Vein endothelial cell (primary cell): ENCODE data around the gene ASXL1. TPM values are rescaled to one million over a fixed set of nuclear protein-coding genes. Genes with fewer than 3 reads are reported as not detected.

Source experiments
- total RNA-seq: library from RNA; depleted of rRNA; stranded (reverse); fragments of >200 nt; gene quantifications from 2 replicates; pipeline ENCODE4 v1.2.3, GENCODE V29; 2012

Gene ASXL1
- total RNA-seq: 66.8 and 68.9 TPM in 2 replicates

DNA sequence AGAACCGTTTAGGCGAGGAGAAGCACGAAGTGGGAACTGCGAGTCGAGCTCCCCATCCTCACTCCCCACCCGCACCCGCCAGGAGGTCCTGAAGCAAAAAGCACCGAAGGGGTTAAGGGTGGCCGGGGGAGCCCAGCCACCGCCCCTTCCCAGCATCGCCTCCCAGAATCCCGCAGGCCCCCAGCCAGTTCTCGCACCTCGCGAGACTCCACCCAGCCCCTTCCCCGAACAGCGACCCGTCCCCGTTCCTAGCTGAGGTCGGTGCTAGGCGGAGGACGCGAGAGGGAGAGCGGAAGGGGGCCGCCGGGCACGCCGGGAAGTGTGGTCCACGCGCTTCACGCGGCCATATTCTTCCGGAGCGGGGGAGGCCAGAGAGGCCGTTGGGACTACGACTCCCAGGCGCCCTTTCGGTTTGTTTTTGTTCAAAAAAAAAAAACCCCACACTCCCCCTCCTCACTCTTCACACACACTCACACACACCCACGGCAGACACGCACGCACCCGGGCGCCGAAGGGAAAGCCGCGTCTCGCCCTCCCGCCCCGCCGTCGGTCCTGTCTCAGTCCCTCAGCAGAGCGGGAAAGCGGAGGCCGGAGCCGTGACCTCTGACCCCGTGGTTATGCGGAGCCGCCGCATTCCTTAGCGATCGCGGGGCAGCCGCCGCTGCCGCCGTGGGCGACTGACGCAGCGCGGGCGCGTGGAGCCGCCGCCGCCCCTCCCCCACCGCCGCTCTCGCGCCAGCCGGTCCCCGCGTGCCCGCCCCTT, at the start of gene ASXL1:
Gene ASXL1, plus strand, starts transcription at position 463 of the 763 bp plus-strand sequence. CDS start 445 bp downstream, outside the sequence.

Other genes starting within 250 kb of the ASXL1 start
- 51.1 and 60.4 TPM in 2 replicates for gene TM9SF4, start 248.6 kb upstream of the ASXL1 start, total RNA-seq
- gene PLAGL2, start 150.6 kb upstream of the ASXL1 start, total RNA-seq: 6.9 and 7.5 TPM in 2 replicates
- 42.6 and 52.3 TPM in 2 replicates for gene POFUT1, start 150.5 kb upstream of the ASXL1 start, total RNA-seq
- 29.4 and 29.7 TPM in 2 replicates for gene KIF3B, start 80.7 kb upstream of the ASXL1 start, total RNA-seq
- gene NOL4L, start 227.0 kb downstream of the ASXL1 start, total RNA-seq: 49.1 and 69.6 TPM in 2 replicates